ENCODE results near the gene ADGRG6.
A peak's percentile ranks its signal among the peaks of the same experiment; 100 is the strongest.
"Not testable (repeated sequence)": the region's sequence is repeated elsewhere in the genome, so short reads cannot be mapped to it uniquely, and the experiment has no call there.

The ADGRG6 gene

DNA sequence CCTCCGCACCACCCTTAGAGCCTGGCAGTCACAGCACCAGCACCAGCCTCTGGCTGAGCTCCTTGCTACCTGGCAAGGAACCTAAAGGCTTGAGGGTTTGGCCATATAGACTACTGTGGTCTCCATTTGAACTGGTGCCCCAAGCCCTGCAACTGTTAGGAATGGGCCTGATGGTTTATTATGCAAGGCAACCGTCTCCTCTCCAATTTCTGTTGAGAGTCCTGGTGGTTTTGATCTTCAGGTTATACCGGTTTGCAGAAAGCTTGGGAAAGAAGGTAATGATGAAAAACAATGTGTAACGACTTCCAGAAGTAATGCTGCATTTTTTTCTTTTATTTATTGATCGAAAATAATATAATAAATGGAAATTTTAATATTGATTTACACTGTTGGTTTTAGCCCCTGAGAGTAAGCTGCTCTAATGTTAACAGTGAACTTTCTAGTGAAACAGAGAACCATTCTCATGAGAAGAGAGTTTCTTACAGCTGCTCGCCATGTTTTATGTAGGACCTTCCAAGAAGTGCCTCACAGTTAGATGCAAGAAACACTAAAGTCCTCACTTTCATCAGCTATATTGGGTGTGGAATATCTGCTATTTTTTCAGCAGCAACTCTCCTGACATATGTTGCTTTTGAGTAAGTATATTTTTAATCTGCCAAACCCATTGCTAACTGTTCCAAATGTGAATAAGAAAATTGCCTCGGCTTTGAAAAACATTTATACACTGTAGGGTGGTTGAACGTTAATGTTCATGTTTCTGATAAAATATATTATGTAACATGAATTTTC lies 112.8 kb downstream of the ADGRG6 start:
- peak; percentile 26 for DNase-seq

DNA sequence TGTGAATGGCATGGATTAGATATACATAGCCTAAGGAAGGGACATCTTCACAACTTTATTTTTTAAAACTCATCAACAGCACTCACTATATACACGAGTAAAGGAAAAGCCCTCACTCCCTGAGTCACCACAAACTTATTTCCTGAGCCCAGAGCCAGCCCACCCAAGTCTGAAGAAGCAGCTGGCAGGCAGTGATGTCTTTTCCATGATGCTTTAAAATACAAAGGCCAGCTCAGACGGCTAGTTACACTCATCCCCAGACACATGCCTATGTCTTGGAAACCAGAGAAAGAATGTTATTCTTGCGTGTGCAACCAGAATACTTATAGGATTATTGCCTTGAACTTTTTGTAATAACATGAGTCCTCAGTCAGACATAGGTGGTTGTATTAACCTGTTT lies 114.4 kb downstream of the ADGRG6 start:
- peak; percentile 86 for DNase-seq

DNA sequence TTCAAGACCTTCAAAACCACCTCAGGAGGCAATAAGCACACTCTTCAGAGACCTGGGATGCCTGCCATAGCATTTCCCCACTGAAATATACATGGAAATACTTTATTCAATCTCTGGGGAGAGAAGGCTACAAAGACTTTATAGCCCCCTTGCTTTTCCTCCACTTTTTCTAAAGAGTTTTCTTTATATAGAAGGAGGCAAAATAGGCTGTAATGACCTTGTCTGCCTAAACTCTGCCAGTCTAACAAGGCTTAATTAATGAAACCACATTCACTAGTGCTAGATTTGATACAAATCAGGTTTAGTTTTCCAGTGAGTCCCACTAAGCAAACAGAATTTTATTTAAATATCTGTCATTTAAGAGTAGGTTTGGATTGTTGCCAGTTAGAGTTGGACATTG lies 114.9 kb downstream of the ADGRG6 start:
- DNase-seq = no peak

DNA sequence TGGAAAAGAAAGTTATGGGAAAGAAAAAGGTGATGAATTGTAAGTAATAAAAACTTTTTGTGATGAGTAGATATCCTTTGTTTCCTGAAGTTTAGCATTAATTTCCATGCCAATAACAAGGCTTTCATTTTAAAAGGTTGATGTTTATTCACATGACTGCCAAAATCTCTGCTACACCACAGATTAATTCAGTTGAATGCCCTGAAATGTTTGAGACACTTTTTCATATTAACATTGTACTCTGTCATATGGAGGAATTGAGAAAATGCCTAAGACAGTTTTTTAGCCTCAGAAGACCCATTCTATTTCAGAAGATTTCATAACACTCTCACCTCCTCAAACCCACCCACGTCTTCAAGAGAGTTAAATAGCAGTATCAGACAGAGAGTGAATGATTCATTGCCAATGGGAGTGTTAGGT lies 115.5 kb downstream of the ADGRG6 start:
- no peak for DNase-seq

DNA sequence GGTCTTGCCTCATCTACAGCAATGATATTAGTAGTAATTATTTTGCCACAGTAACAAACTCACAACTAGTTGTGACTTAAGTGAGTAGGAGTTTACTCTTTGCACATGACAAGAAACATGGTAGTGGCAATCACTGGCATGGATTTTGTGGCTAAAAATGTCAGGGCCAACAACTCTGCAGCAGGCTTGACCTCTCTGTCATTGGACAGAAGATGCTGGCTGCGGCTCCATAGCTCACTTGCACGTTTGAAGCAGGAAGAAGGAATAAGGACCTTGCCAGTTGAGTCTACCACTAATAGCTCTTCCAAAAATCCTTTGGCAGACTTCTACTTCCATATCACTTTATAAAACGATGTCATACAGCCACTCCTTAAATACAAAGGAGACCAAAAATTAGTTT lies 117.3 kb downstream of the ADGRG6 start:
- no peak for DNase-seq

DNA sequence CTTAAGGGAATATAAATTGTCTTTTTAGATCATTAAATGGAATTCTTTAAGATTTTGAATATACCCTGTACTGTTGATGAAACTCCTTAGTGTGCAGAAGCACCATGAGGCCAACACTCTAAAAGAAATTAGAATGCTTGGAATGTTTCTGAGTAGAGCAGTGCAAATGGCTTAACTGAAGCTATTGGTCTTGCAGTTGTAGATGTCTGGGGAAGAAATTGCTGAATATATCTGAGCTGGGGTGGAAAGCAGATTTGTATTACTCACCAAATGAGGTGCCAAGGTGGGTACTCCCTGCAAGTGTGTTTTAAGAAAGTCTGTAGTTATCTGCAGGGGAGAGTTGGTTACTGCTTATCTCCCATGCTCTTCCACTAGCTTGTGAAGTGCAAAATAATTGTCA lies 119.0 kb downstream of the ADGRG6 start:
- DNase-seq = no peak

DNA sequence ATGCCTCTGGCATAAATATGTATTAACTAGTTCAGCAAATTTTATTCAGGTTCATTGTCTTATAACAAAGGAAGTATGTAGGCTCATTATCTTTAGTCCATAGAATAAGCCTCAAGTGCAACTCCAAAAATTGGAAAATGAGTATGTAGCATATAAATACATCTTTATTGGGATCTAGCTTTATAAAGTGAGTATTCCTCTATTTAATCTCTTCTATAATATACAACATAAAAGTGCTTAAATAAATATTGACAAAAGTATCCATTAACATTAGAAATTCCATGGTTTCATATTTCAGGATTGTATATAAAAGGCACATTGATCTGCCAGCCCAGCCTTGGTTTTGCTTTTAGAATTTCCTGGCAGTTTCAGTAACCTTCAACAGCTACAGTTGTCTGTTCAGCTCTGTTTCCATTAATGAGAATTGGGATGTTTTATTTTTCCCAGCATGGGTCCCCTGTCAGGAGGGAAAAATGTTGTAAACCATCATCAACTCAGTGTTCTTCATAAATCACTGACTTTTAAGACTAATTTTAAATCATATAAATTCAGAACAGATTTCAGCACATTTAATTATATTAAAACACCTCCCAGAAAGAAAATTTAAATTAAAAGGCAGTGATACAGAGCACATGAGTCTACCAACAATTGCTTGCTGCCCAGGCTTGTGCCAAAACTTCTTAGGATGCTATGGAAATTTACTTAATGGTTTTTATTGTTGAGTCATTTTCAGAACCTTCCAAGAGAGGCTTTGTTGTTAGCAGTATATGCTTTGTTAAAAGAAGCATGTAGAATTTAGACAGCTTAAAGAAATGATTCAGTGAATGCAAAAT lies 119.7 kb downstream of the ADGRG6 start:
- no peak for DNase-seq

DNA sequence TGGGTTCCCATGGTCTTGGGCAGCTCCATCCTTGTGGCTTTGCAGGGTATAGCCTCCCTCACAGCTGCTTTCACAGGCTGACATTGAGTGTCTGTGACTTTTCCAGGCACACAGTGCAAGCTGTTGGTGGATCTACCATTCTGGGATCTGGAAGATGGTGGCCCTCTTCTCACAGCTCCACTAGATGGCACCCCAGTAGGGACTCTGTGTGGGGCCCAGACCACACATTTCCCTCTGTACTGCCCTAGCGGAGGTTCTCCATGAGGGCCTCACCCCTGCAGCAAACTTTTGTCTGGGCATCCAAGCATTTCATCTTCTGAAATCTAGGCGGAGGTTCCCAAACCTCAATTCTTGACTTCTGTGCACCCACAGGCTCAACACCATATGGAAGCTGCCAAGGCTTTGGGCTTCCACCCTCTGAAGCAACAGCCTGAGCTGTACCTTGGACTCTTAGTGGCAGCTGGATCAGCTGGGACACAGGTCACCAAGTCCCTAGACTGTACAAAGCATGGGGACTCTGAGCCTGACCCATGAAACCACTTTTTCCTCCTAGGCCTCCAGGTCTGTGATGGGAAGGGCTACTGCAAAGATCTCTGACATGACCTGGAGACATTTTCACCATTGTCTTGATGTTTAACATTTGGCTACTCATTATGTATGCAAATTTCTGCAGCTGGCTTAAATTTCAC lies 124.8 kb downstream of the ADGRG6 start:
- DNase-seq = not testable (repeated sequence)

DNA sequence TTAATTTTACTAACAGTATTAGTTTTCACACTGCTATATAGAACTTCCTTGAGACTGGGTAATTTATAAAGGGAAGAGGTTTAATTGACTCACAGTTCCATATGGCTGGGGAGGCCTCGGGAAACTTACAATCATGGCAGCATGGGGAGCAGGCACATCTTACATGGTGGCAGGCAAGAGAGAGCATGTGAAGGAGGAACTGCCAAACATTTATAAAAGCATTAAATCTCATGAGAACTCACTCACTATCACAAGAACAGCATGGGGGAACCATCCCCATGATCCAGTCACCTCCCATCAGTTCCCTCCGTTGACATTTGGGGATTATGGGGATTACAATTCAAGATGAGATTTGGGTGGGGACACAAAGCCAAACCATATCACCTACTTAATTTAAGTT lies 126.7 kb downstream of the ADGRG6 start:
- DNase-seq = not testable (repeated sequence)

DNA sequence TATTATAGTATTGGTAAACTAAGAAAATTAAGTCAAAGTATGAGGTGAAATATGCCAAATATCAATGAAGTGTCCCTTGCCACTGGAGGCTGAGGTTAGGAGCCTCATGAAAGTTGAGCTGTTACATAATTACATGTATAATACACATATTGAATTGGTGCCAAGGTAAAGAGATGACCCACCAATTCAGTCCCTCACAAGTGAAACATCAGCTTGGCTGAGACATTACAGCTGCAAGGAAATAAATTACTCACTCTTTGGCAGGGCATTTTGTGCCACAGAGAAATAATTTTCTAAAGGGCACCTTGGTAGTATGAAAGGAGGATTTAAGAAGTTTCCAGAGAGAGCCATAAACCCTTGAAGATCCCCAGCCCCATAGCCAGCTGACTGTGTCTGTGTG lies 127.4 kb downstream of the ADGRG6 start:
- no peak for DNase-seq

DNA sequence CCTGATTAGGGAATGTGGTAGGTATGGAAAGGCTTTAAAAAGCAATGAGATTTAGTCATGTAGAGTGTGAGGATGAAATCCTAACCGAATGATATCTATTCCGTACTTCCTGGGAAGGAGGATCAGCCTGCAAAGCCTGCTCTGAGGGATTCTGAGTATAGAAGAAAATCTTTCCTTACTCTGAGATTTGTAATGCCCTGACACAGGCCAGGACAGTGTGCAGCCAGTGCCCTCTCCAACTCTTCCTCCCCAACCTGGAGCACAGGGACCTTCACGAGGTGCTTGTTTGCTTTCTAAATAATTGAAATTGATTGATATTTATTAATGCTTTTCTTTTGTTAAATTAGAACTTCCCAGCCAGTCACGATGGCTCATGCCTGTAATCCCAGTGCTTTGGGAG lies 131.6 kb downstream of the ADGRG6 start:
- no peak for DNase-seq

DNA sequence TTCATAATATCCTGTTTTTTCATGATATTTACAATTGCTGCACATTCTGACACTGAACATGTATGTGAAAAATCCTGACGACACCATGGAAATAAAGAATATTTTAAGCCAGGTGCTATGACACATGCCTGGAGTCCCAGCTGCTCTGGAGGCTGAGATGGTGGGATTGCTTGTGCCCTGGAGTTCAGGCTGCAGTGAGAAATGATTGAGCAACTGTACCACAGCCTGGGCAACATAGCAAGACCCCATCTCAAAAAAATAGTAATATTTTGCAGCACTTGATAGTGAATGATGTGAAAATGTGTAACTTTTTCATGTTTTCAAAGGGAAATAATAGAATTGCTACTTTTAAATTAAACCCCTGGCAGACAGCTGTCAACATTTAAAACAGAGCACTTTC lies 137.1 kb downstream of the ADGRG6 start:
- DNase-seq = no peak

DNA sequence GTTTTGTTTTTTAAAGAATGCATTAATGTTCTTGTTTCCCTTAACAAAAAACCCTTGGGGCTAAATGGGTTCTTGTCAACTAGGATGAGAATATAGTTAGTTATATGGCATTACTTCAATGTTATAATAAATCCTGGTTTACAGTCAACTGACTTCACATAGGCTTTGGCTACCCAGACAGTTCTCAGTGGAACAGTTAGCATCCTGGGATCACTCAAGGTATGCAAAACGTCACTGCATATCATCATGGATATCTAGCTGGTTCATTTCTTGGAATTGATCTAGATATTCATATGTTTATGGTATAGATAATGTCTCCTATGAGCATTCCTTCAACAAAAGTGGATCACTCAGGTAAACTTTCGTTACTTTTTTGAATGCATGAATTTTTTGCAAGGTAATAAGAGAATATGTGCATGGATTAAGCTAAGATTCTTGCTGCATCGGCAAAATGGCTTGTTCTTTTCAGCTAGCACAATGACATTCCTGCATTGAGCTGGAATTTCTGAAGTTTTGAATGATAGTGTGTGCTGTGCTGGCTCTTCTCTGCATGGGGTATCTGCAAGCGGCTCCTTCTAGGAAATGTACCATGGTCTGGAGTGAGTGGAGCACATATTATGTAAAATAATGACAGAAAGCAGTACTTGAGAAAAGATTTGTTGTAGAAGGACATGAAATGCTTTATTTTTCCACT lies 138.9 kb downstream of the ADGRG6 start:
- DNase-seq = no peak

DNA sequence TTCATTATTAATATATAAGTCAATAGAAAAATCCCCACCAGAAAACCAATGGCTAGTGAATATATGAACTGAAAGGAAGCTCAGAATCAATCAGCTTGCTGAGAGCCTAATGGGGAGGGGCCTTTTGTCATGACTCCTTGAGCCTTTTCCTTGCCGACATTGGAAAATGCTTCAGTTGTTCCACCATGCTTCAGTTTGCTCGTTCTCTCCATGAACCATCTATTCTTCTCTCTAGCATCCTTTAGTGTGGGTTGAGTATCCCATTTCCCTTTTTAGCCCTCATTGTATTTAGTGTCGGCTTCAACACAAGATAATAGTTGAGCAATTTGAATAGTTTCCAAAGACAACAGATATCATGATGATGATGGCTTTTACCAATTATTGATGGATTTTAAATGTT lies 139.9 kb downstream of the ADGRG6 start:
- no peak for DNase-seq

DNA sequence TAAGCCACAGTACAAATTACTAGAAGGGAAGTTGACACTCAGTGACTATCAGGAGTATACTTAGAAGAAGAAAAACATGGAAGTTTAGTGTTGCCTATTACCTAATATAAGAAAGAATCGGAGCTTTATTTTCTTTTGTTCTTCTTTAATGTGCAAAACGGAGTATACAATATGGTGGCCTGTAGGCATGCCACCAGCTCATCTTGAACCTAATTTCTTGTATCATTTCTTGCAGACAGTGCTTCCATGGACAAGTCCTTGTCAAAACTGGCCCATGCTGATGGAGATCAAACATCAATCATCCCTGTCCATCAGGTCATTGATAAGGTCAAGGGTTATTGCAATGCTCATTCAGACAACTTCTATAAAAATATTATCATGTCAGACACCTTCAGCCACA lies 141.3 kb downstream of the ADGRG6 start:
- no peak for DNase-seq

DNA sequence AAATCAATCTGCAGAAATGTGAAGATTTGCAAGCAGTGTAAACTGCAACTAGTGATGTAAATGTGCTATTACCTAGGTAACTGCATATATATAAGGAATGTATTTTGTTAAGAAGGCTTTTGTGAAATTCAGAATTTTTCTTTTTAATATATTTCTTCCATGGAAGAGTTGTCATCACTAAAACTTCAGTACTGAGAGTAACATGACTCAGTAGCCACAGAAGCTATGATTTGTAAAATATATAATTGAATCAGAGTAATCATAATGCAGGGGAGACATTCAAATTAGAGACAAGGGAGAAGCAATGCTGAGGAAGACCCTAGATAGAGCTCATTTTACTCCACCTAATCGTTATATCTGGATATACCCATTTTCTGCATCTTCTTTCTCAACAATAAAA lies 141.7 kb downstream of the ADGRG6 start:
- DNase-seq = no peak

DNA sequence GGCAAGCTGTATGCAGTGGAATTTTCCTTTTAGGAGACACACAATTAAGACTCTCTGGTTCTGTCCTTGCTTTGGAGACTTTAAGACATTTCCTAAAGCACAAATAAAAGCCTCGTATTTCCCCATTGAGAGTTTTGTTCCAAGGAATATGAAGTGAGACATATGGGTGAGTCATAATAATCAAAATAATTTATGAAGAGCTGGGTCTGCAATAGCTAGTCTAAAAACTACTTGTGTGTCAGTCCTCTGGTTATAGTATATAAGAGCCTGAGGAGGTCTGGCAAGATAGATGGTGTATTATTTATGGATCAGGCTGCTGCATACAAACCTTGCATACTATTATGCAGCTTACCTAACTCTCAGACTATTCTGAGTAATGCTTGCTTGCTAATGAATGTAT lies 142.6 kb downstream of the ADGRG6 start:
- DNase-seq = no peak

DNA sequence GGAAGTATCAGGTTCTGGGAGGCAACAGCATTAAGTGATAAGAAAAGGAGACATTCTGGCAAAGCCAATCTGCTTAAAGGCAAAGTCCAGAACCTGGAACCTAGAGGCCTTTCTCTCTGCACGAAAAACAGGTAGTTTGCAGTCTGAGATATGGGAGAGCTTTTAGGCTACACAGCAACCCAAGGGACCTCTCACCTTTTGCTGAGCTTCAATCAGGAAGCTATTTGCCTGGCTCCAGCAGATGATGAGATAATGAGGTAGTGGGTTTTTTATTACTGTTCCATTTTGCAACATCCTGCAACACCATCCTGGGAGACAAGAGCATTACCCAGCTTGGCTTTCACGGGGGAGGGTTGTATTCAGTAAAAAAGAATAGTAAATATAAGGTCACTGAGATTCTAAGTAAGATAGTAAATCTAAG lies 143.1 kb downstream of the ADGRG6 start:
- DNase-seq = no peak

DNA sequence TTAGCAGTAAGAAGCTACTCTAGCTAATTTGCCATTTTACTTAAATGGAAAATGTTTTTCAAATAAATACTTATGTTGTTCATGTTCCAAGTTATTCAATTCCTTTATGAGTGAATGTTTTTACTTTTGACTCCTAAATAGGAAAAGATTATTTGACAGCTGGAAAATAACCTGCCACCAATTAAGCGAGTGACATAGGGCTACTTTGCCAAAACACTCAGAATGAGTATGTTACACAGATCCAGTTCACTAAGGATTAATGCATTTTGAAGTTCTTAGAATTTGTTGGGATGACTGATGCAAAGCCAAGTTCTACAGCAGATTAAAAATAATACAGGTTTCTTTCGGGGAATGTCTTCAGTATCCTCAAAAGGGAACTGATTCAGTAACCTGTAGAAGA lies 144.4 kb downstream of the ADGRG6 start:
- DNase-seq = no peak

DNA sequence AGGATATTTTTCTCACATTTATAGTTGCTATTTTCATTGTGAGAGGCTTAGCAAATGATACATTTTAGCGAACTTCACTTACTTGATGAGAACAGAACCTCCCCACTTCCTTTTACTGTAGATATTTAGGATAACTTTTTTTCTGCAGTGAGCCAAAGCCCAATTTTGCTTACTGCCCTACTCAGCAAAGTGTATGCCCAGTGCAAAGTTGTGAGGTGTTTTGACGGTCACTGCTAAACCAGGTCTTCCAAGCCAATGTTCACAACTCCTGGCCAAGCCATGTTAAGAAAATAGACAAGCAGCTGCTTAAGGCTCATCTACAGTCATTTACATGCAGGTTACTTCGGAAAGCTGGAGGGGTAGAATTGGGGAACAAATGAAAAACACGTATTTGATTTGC lies 144.8 kb downstream of the ADGRG6 start:
- no peak for DNase-seq

DNA sequence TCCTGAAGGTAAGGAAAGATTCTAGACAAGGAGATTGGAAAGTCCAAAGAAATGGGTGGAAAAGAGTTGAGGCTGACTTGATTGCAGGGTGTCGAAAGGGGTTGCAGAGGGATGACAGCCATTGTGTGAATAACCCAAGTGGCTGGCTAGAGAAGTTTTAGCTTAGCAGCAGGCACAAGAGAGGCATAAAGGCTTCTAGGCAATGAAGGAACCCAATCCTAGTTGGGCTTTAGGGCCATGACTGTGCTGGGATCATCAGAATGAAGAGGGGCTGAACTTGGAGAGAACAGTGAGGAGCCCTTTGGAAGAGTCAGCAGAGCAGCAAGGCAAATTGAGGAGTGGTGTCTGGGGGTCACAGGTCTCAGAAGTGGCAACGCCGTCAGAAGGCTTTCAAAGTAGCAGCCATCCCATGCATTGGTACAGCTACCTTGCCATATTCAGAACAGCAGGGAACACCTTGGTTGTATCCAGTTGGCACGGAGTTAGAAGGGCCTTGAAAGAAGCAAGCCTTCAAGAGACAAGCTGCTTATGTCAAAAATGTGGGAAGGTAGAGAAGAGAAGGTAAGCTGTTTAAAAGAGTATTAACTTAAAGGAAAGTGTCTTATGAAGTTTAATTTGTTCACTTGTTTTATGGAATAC lies 146.4 kb downstream of the ADGRG6 start:
- no peak for DNase-seq

DNA sequence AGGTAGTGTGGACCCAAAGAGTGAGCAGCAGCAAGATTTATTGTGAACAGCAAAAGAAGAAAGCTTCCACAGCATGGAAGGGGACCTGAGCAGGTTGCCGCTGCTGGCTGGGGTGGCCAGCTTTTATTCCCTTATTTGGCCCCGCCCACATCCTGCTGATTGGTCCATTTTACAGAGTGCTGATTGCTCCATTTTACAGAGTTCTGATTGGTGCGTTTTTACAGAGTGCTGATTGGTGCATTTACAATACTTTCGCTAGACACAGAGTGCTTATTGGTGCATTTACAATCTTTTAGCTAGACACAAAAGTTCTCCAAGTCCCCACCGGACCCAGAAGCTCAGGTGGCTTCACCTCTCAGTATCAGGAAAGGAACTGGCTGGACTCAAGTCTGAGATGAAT lies 149.0 kb downstream of the ADGRG6 start:
- not testable (repeated sequence) for DNase-seq

DNA sequence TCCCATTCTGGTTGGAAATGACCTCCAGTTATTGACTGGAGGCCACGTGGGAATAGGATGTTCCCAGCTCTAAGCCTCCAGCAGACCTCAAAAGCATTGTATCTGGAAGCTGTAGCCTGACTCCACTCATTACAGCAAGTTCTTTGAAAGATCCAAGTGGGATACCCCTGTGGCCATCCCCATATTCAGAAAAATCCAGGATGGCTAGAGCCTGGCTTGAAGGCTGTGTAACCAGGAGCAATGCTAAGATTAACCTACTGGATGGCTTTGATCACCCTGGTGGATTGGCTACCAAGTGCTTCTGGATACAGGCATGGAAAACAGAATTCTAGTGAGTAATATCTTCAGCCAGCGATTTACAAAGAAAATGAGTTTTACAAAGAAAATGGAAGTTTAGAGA lies 151.2 kb downstream of the ADGRG6 start:
- DNase-seq = no peak

All from right hindlimb (tissue), 1 donor.